ENCODE measurements around the gene MYH9.
A peak's percentile ranks its signal among the peaks of the same experiment; 100 is the strongest.

MYH9 gene

DNA sequence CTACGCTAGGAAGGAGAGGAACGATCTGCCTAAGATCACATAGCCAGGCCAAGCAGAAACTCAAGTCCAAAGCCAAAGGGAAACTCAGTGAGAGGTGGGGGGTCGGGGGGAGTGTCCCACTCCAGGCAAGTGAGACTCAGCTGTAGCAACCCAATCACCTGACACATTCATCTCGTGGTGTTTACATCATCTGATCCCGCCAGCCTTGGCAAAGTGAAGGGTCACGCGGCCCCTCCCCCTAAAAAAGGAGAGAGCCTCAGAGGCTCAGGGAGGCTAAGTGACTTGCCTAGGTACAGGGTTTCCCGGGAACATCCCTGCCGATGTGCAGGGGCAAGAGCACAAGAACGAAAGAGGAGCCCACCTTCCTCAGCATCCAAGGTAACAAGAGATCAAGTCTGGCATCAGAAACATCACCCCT is 21.5 kb downstream of the MYH9 start:
- DNase-seq: no peak

DNA sequence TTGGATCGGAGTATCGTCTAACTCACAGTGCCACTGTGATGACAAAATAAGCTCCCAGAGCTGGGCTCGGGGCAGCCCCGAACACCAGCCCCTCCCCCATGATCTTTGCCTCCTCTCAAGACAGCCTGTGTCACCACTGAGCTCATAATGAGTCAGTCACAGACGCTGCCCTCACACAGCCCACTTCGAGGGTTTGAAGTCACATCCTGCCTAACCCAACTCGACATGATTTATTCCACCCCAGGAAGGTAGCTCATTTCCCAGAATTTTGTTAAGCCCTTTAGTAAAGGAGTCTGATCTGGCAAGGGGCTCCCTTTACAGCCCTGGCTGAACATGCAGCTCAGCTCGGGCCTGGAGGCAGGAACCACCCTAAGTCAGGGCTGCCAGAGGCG is 22.8 kb downstream of the MYH9 start:
- DNase-seq: peak; percentile 77

GRCh38 chr22:36364255-36365019 is 23.3 kb downstream of the MYH9 start:
- DNase-seq: no peak

- DNase-seq: no peak
Observed at GRCh38 chr22:36363349-36363981, 24.3 kb downstream of the MYH9 start.

DNA sequence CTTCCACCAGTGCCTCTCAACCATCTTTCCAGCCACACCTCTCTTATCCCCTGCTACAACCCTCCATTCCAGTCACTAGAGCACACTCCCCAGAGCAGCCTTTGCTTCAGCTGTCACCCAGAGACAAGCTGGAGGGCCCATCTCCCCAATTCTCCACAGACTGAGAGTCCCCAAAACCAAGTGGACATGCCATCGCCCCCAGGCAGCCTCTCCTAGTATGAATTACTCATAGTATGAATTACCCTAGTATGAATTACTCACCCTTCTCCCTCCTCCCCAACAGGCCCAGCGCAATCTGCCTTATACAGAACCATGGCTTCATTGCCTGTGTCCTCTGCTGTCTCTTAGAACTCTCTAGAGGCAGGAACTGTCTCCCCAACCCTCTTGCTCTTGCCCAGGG is 24.8 kb downstream of the MYH9 start:
- no peak for DNase-seq

DNA sequence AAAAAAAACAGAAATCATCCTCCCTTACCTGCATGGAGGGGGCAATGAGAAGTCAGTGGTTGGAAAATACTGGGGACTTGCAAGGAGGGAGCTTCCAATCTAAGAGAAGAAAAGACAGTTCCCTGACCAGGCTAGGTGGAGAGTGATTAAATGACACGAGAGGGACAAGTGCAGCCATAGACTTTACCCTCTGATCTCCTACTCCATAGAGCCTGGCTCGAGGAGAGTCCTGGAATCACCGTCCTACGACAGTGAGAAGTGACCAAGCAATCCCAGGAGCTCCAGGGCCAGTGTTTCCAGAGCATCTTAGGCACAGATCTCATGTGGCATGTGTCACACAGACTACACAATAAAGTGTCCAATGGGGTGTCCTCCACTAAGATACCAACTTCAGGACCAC is 25.7 kb downstream of the MYH9 start:
- no peak for DNase-seq

GRCh38 chr22:36360871-36361383 is 26.8 kb downstream of the MYH9 start:
- DNase-seq: no peak

GRCh38 chr22:36360011-36360410 is 27.8 kb downstream of the MYH9 start:
- no peak for DNase-seq

- peak; percentile 70 for DNase-seq
Observed at GRCh38 chr22:36359470-36359996, 28.2 kb downstream of the MYH9 start.

- no peak for DNase-seq
Observed at GRCh38 chr22:36358533-36359469, 29.0 kb downstream of the MYH9 start.

DNA sequence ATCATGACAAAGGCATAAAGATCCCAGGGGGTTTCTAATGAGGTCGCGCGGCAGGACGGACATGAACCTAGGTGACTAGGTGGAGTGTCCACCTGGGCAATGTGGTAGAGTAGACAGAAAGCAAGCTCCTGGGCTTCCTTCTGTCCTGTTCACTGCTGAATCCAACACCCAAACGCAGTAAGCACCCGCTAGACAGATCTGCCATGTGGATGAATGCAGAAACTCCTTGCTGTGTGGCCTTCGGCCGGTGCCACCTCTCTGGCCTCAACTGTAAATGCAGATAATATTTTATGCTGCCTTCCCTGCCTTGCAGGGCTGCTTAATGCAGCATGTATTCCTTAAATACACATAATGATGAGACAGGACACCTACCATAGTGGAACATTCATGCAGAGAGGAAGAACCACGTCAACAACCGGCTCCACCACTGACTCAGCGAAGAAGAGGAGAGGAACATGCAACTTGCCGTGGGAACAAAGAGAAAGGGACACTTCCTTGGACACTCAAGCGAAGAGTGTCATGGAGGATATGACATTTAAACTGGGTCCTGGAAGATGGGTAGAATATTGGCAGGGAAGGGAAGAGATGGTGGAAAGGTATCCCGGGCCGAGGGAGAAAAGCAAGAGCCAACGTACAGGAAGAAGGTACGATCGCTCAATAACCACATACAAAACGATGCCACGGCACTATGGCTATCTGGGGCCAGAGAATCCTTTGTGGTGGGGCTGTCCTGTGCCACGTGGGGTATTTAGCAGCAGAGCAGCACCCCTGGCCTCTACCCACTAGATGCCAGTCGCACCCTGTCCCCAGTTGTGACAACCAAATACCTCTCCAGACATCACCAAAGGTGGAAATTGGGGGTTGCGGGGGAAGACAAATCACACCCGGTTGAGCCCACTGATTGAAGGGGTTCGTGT is 30.8 kb downstream of the MYH9 start:
- DNase-seq: peak; percentile 27

GRCh38 chr22:36355894-36356293 is 31.9 kb downstream of the MYH9 start:
- no peak for DNase-seq

DNA sequence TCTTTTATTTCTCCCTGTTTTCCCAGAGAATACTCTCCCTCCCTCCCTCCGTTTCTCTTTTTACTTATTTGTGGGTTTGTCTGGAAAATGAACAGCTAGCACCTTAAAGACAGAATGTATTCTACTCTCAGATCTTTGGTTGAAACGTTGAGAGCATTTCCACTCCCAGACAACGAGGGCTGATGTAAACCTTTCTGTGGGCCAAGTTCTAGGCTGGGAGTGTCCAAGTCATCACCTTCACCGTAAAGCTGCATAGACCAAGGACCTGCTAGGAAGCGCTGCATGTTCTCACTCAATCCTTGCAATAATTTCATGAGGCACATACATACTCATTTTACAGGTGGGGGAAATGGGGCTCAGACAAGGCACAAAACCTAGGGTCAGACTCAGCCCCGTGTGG is 32.4 kb downstream of the MYH9 start:
- DNase-seq: no peak

GRCh38 chr22:36352803-36353507 is 34.8 kb downstream of the MYH9 start:
- DNase-seq: peak; percentile 21

- no peak for DNase-seq
Observed at GRCh38 chr22:36351921-36352802, 35.6 kb downstream of the MYH9 start.

- DNase-seq: no peak
Observed at GRCh38 chr22:36350751-36351594, 36.8 kb downstream of the MYH9 start.

- DNase-seq: no peak
Observed at GRCh38 chr22:36349726-36350125, 38.0 kb downstream of the MYH9 start.

GRCh38 chr22:36348760-36349159 is 39.0 kb downstream of the MYH9 start:
- DNase-seq: no peak

DNA sequence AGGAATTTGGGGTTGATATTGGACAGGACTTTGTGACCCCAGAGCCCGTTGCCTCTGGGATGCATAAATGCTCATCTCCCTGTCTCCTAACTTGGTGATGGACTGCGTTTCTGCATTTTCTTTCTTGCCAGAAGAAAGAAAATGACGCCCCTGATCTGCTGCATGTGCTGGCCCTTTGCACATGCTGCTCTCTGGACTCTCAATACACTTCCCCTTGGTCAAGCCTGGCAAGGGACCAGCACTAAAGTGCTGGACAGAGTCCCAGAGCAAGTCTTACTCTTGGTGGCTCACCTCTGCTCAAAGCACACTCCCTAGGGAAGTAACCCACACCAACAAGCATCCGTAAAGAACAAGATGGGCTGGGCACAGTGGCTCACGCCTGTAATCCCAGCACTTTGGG is 40.7 kb downstream of the MYH9 start:
- DNase-seq: no peak
